Astrocyte of the spinal cord (primary cell): ENCODE data around the gene NDUFS1.
"Not testable (repeated sequence)": the region's sequence is repeated elsewhere in the genome, so short reads cannot be mapped to it uniquely, and the experiment has no call there.

Experiments used
- DNase-seq: peaks from one replicate; pipeline ENCODE4 v3.0.0; 2011; ENCODE audit warnings: low read depth, low spot score
- H3K4me3 ChIP-seq: 2 replicates; pipeline ENCODE4 v1.5.1; 2011; ENCODE audit warnings: low read depth, mild to moderate bottlenecking, low read length, moderate library complexity
- CTCF ChIP-seq: IDR thresholded peaks from 2 replicates; pipeline ENCODE4 v1.5.1; 2012; ENCODE audit warnings: low read depth, mild to moderate bottlenecking, low read length, inconsistent platforms
- in situ Hi-C: cut with HindIII; loops from 2 replicates; pipeline ENCODE4 v1.10.0; 2017; ENCODE audit warnings: low sequenced_read_pairs

The NDUFS1 gene

GRCh38 chr2:206149330-206149729 lies 9.9 kb downstream of the NDUFS1 start:
- H3K4me3 ChIP-seq: no peak overlapping the region
- no peak for TF ChIP-seq CTCF
- in situ Hi-C loops: no loop called here
- no peak for DNase-seq

- in situ Hi-C loops: no loop called here
- TF ChIP-seq CTCF: no peak
- no peak overlapping the region for H3K4me3 ChIP-seq
- DNase-seq: no peak
Measured at GRCh38 chr2:206145665-206146064, 13.6 kb downstream of the NDUFS1 start.

- TF ChIP-seq CTCF: no peak
- DNase-seq: no peak
- in situ Hi-C loops: no loop called here
- no peak overlapping the region for H3K4me3 ChIP-seq
Measured at GRCh38 chr2:206144383-206144782, 14.9 kb downstream of the NDUFS1 start.

- no peak for TF ChIP-seq CTCF
- H3K4me3 ChIP-seq: no peak overlapping the region
- in situ Hi-C loops: no loop called here
Measured at GRCh38 chr2:206143451-206143850, 15.8 kb downstream of the NDUFS1 start.

GRCh38 chr2:206127656-206128055 lies 31.6 kb downstream of the NDUFS1 start:
- TF ChIP-seq CTCF: peak; percentile 1
- no peak for DNase-seq
- in situ Hi-C loops: no loop called here
- no peak overlapping the region for H3K4me3 ChIP-seq

More at GRCh38 chr2:206143451-206143850, 15.8 kb downstream of the NDUFS1 start:
- no peak for DNase-seq

GRCh38 chr2:206125901-206126300 lies 33.3 kb downstream of the NDUFS1 start:
- in situ Hi-C loops: no loop called here
- DNase-seq: no peak
- H3K4me3 ChIP-seq: no peak overlapping the region
- no peak for TF ChIP-seq CTCF

- DNase-seq, in situ Hi-C loops, H3K4me3 ChIP-seq: not testable (repeated sequence)
Measured at GRCh38 chr2:206122569-206122968, 36.7 kb downstream of the NDUFS1 start.
